Natural killer cell (primary cell): ENCODE data around the gene GNGT2. TPM values are rescaled to one million over a fixed set of nuclear protein-coding genes. Genes with fewer than 3 reads are reported as not detected.
"Not testable (repeated sequence)": the region's sequence is repeated elsewhere in the genome, so short reads cannot be mapped to it uniquely, and the experiment has no call there.

ENCODE experiments used
- ATAC-seq, 3 donors: fragments of 150-1000 bp in 2 of 3; fragments of 200-7000 bp in 1 of 3; cut with Tn5 transposase; 1 replicate in 1 of 3; 2 replicates in 2 of 3; pipeline ENCODE4 v1.10.0; 2021; ENCODE audit warnings: mild to moderate bottlenecking in 2 of 3, moderate library complexity in 2 of 3
- DNase-seq, 2 donors: peaks; one replicate each; pipeline versions ENCODE4 v3.0.0 to v3.0.0-alpha.2; 2013 to 2021; ENCODE audit warnings: mixed read lengths in 1 of 2
- H3K27ac ChIP-seq: one replicate; pipeline ENCODE4 v1.5.1; 2013; ENCODE audit warnings: mild to moderate bottlenecking, low read length
- H3K27me3 ChIP-seq: one replicate; pipeline ENCODE4 v1.6.1; 2013; ENCODE audit warnings: low read length; ENCODE audit not compliant: control insufficient read depth, insufficient read depth
- H3K36me3 ChIP-seq: one replicate; pipeline ENCODE4 v1.6.1; 2013; ENCODE audit warnings: low read length; ENCODE audit not compliant: control insufficient read depth, insufficient read depth
- H3K4me1 ChIP-seq: one replicate; pipeline ENCODE4 v1.6.1; 2013; ENCODE audit warnings: low read length; ENCODE audit not compliant: control insufficient read depth, insufficient read depth
- H3K4me3 ChIP-seq: one replicate; pipeline ENCODE4 v1.5.1; 2013; ENCODE audit warnings: low read length
- H3K9me3 ChIP-seq: one replicate; pipeline ENCODE4 v1.6.1; 2013; ENCODE audit warnings: low read length; ENCODE audit not compliant: control insufficient read depth, insufficient read depth
- H3K27ac Mint-ChIP-seq, 2 donors: one replicate each; pipeline ENCODE4 v1.8.0; 2022; ENCODE audit warnings: mild to moderate bottlenecking in 2 of 2, mixed read lengths in 2 of 2, moderate library complexity in 1 of 2
- H3K27me3 Mint-ChIP-seq, 2 donors: one replicate each; pipeline ENCODE4 v1.8.0; 2022; ENCODE audit warnings: low read depth in 2 of 2, mixed read lengths in 2 of 2
- H3K36me3 Mint-ChIP-seq: one replicate; pipeline ENCODE4 v1.8.0; 2022; ENCODE audit warnings: mixed read lengths
- H3K4me1 Mint-ChIP-seq, 2 donors: one replicate each; pipeline ENCODE4 v1.8.0; 2022; ENCODE audit warnings: mixed read lengths in 2 of 2
- H3K4me3 Mint-ChIP-seq: one replicate; pipeline ENCODE4 v1.8.0; 2022; ENCODE audit warnings: mild to moderate bottlenecking, moderate library complexity, mixed read lengths
- H3K9me3 Mint-ChIP-seq, 2 donors: one replicate each; pipeline ENCODE4 v1.8.0; 2022; ENCODE audit warnings: mixed read lengths in 2 of 2
- WGBS: methylation state at CpG from one replicate; pipeline ENCODE4 v1.1.7; 2013; ENCODE audit warnings: missing lambda C conversion rate; ENCODE audit not compliant: insufficient coverage; 5-methylcytosine and 5-hydroxymethylcytosine counted together
- intact Hi-C: fragments of 100-400 bp; cut with micrococcal nuclease; formaldehyde crosslinking; loops from one replicate; pipeline ENCODE4 v1.14.2; 2022
- total RNA-seq, 4 donors: library from RNA; stranded (reverse); fragments of 120-200 nt in 1 of 4; gene quantifications; one replicate each; pipeline versions ENCODE4 v1.2.3 to v1.2.4, GENCODE V29; 2013 to 2022
- TF ChIP-seq, protein P1 (sequence below): fragments of 200-600 bp; IDR thresholded peaks from one replicate; pipeline ENCODE4 v1.8.0; 2022; ENCODE audit warnings: antibody characterized with exemption

The GNGT2 gene
- total RNA-seq, 3 donors from 2014 or later (not counting 1 experiment from before 2014, with no cell fraction given): 35.8 to 41.6 (median 39.4) TPM

DNA sequence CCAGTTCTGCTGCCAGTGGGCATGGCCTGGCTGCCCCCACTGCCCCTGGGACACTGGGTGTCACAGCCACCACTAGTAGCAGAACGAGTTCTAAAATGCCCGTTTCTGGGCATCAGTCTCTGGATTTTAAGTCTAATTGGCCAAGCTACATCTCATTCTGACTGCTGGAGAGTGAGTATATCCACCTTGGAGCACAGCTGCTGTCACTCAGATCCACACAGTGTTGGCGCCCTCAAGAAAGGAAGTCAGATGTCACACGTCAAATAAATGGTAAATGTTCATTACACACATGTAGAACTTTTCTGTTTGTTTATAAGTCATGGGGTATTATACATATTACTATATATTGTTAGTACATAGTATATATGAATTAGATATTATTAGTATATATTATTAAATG lies 19.4 kb downstream of the GNGT2 start:
- H3K36me3 Mint-ChIP-seq: no peaks in the 10 kb centered on the region
- peaks cover 0 to 2% of the 10 kb centered on the region in 2 donors for H3K27me3 Mint-ChIP-seq
- Histone ChIP-seq H3K27ac (peak overlapping the region; percentile 30), H3K4me1 (peaks cover 25% of the 10 kb centered on the region), H3K27me3 (no peaks in the 10 kb centered on the region), H3K4me3 (no peak overlapping the region), H3K9me3 (no peaks in the 10 kb centered on the region), H3K36me3 (no peaks in the 10 kb centered on the region)
- H3K4me3 Mint-ChIP-seq: peak overlapping the region; percentile 45
- 62% methylated on average over 3 of the region's 4 CpGs for WGBS
- H3K9me3 Mint-ChIP-seq: no peaks in the 10 kb centered on the region
- TF ChIP-seq, protein P1, sequence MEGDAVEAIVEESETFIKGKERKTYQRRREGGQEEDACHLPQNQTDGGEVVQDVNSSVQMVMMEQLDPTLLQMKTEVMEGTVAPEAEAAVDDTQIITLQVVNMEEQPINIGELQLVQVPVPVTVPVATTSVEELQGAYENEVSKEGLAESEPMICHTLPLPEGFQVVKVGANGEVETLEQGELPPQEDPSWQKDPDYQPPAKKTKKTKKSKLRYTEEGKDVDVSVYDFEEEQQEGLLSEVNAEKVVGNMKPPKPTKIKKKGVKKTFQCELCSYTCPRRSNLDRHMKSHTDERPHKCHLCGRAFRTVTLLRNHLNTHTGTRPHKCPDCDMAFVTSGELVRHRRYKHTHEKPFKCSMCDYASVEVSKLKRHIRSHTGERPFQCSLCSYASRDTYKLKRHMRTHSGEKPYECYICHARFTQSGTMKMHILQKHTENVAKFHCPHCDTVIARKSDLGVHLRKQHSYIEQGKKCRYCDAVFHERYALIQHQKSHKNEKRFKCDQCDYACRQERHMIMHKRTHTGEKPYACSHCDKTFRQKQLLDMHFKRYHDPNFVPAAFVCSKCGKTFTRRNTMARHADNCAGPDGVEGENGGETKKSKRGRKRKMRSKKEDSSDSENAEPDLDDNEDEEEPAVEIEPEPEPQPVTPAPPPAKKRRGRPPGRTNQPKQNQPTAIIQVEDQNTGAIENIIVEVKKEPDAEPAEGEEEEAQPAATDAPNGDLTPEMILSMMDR: no peak
- DNase-seq (peak in 1 of 2 donors; percentile 40), ATAC-seq (no peak)
- intact Hi-C loops: no loop called here
- H3K27ac Mint-ChIP-seq: peak overlapping the region; percentile 100
- peaks cover 32 to 40% of the 10 kb centered on the region in 2 donors for H3K4me1 Mint-ChIP-seq

DNA sequence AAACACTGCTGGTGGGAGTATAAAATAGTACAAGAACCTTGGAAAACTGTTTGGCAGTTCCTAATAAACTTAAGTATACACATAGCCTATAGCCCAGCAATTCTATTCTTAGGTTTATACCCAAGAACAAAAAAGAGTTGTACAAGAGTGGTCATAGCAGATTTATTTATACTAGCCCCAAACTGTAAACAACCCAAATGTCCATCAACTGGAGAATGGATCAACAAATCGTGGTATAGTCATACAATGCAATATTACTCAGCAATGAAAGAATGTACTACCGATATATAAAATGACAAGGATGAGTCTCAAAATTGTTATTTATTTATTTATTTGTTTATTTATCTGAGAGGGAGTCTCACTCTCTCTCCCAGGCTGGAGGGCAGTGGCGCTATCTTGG lies 23.1 kb downstream of the GNGT2 start:
- no peak overlapping the region for H3K4me3 ChIP-seq
- DNase-seq (no peak), ATAC-seq (no peak)
- whole genome bisulfite sequencing: 100% methylated on average over 1 of the region's 3 CpGs
- no peaks in the 10 kb centered on the region for H3K36me3 Mint-ChIP-seq
- no peak overlapping the region for H3K4me3 Mint-ChIP-seq
- H3K27ac Mint-ChIP-seq: no peak overlapping the region
- no peaks in the 10 kb centered on the region for H3K9me3 Mint-ChIP-seq
- no peak overlapping the region for H3K27ac ChIP-seq
- no peaks in the 10 kb centered on the region for H3K27me3 ChIP-seq
- peaks cover 18 to 26% of the 10 kb centered on the region in 2 donors for H3K4me1 Mint-ChIP-seq
- no peaks in the 10 kb centered on the region for H3K27me3 Mint-ChIP-seq
- H3K36me3 ChIP-seq: no peaks in the 10 kb centered on the region
- H3K4me1 ChIP-seq: peaks cover 11% of the 10 kb centered on the region
- TF ChIP-seq, protein P1: no peak
- H3K9me3 ChIP-seq: peaks cover 10% of the 10 kb centered on the region
- intact Hi-C loops: loop anchor here (10.0 kb wide), 1 partner anchor 208 kb away; no protein-coding TSS in a partner anchor

DNA sequence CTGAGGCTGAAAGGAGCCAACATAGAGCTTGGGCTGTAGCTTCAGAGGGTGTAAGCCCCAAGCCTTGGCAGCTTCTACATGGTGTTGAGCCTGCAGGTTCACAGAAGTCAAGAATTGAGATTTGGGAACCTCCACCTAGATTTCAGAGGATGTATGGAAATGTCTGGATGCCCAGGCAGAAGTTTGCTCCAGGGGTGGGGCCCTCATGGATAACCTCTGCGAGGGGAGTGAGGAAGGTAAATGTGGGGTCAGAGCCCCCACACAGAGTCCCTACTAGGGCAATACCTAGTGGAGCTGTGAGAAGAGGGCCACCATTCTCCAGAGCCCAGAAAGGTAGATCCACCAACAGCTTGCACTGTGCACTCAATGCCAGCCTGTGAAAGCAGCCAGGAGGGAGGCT lies 25.0 kb downstream of the GNGT2 start:
- H3K27me3 Mint-ChIP-seq, H3K4me3 Mint-ChIP-seq, H3K9me3 Mint-ChIP-seq, H3K27ac Mint-ChIP-seq, H3K4me3 ChIP-seq, H3K27ac ChIP-seq, H3K9me3 ChIP-seq, H3K36me3 Mint-ChIP-seq, ATAC-seq, DNase-seq, H3K36me3 ChIP-seq, H3K27me3 ChIP-seq: not testable (repeated sequence)
- peaks cover 10% of the 10 kb centered on the region for H3K4me1 ChIP-seq
- intact Hi-C loops: loop anchor here (10.0 kb wide), 1 partner anchor 209 kb away; no protein-coding TSS in a partner anchor
- peaks cover 8 to 16% of the 10 kb centered on the region in 2 donors for H3K4me1 Mint-ChIP-seq
- WGBS: 100% methylated on average over 1 of the region's 1 CpG

DNA sequence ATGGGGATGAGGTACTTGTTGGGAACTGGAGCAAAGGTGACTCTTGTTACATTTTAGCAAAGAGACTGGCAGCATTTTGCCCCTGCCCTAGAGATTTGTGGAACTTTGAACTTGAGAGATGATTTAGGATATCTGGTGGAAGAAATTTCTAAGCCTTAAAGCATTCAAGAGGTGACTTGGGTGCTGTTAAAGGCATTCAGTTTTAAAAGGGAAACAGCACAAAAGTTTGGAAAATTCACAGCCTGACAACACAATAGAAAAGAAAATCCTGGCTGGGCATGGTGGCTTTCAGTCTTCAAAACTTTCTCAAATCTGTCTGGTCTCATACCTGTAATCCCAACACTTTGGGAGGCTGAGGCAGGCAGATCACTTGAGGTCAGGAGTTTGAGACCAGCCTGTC lies 25.9 kb downstream of the GNGT2 start:
- H3K27ac Mint-ChIP-seq, H3K27ac ChIP-seq, H3K27me3 Mint-ChIP-seq, H3K36me3 ChIP-seq, H3K36me3 Mint-ChIP-seq, H3K4me3 Mint-ChIP-seq, H3K27me3 ChIP-seq, H3K4me3 ChIP-seq, H3K9me3 Mint-ChIP-seq, ATAC-seq, DNase-seq, H3K9me3 ChIP-seq: not testable (repeated sequence)
- H3K4me1 ChIP-seq: peaks cover 16% of the 10 kb centered on the region
- intact Hi-C loops: loop anchor here (10.0 kb wide), 1 partner anchor 210 kb away; no protein-coding TSS in a partner anchor
- peaks cover 9 to 13% of the 10 kb centered on the region in 2 donors for H3K4me1 Mint-ChIP-seq
